ENCODE data around the gene SP1. TPM values are rescaled to one million over a fixed set of nuclear protein-coding genes. Genes with fewer than 3 reads are reported as not detected.

SP1 gene
- total RNA-seq, 1 donor from 2014 or later = 49.0 TPM

- Histone ChIP-seq H3K27me3 (no peaks in the 10 kb centered on the region), H3K36me3 (peaks cover 99 to 100% of the 10 kb centered on the region in 2 donors), H3K27ac (peak overlapping the region in 1 of 2 donors; percentile 10), H3K4me3 (no peak overlapping the region), H3K4me1 (no peaks in the 10 kb centered on the region), H3K9me3 (no peaks in the 10 kb centered on the region)
- intact Hi-C loops (cut with DNase I) = no loop called here
- DNase-seq (ENCODE audit: low spot score in 2 of 2) = no peak
- TF ChIP-seq CTCF (IDR thresholded peaks at IDR 0.05) = no peak
Observed at GRCh38 chr12:53461059-53461458, 81.1 kb downstream of the SP1 start.

- Histone ChIP-seq H3K4me1 (no peaks in the 10 kb centered on the region), H3K27ac (no peak overlapping the region), H3K4me3 (no peak overlapping the region)
Observed at GRCh38 chr12:53461591-53461990, 81.6 kb downstream of the SP1 start.

GRCh38 chr12:53462935-53463334 lies 83.0 kb downstream of the SP1 start:
- no peaks in the 10 kb centered on the region for H3K27me3 ChIP-seq
- no peak overlapping the region for H3K4me3 ChIP-seq
- TF ChIP-seq CTCF (IDR thresholded peaks at IDR 0.05) = no peak
- intact Hi-C loops (cut with DNase I) = no loop called here
- no peak overlapping the region for H3K27ac ChIP-seq
- H3K4me1 ChIP-seq = no peaks in the 10 kb centered on the region
- peaks cover 99 to 100% of the 10 kb centered on the region in 2 donors for H3K36me3 ChIP-seq
- DNase-seq (ENCODE audit: low spot score in 2 of 2) = no peak
- H3K9me3 ChIP-seq = no peaks in the 10 kb centered on the region

More at GRCh38 chr12:53461591-53461990, 81.6 kb downstream of the SP1 start:
- no peaks in the 10 kb centered on the region for H3K9me3 ChIP-seq
- TF ChIP-seq CTCF (IDR thresholded peaks at IDR 0.05) = no peak
- no peak for DNase-seq (ENCODE audit: low spot score in 2 of 2)
- H3K36me3 ChIP-seq = peaks cover 99 to 100% of the 10 kb centered on the region in 2 donors
- H3K27me3 ChIP-seq = no peaks in the 10 kb centered on the region
- intact Hi-C loops (cut with DNase I) = no loop called here

- H3K4me1 ChIP-seq = no peaks in the 10 kb centered on the region
- H3K36me3 ChIP-seq = peaks cover 99 to 100% of the 10 kb centered on the region in 2 donors
- intact Hi-C loops (cut with DNase I) = no loop called here
- no peak for DNase-seq (ENCODE audit: low spot score in 2 of 2)
- no peak overlapping the region for H3K4me3 ChIP-seq
- no peaks in the 10 kb centered on the region for H3K27me3 ChIP-seq
- TF ChIP-seq CTCF (IDR thresholded peaks at IDR 0.05) = no peak
- H3K9me3 ChIP-seq = no peaks in the 10 kb centered on the region
- no peak overlapping the region for H3K27ac ChIP-seq
Observed at GRCh38 chr12:53463802-53464560, 84.0 kb downstream of the SP1 start.

- DNase-seq (ENCODE audit: low spot score in 2 of 2) = no peak
- intact Hi-C loops (cut with DNase I) = no loop called here
- TF ChIP-seq CTCF (IDR thresholded peaks at IDR 0.05) = no peak
- Histone ChIP-seq H3K4me3 (no peak overlapping the region), H3K9me3 (no peaks in the 10 kb centered on the region), H3K36me3 (peaks cover 100% of the 10 kb centered on the region in 2 donors), H3K27me3 (no peaks in the 10 kb centered on the region), H3K4me1 (no peaks in the 10 kb centered on the region), H3K27ac (no peak overlapping the region)
Observed at GRCh38 chr12:53464685-53465418, 84.9 kb downstream of the SP1 start.
